GM12874 (cell line): ENCODE data around the gene BRAF.

ENCODE experiments used
- CTCF ChIP-seq: IDR thresholded peaks from 2 replicates; pipeline ENCODE4 v1.5.1; 2011; ENCODE audit warnings: low read depth, mild to moderate bottlenecking, control low read depth, low read length, moderate library complexity; ENCODE audit not compliant: insufficient read depth

Gene BRAF

GRCh38 chr7:140669352-140669751, 255.4 kb downstream of the BRAF start:
- no peak for TF ChIP-seq CTCF
